GM21447 (cell line): ENCODE data around the gene ARHGAP10.
"Not testable (repeated sequence)": the region's sequence is repeated elsewhere in the genome, so short reads cannot be mapped to it uniquely, and the experiment has no call there.

ENCODE experiments used
- ATAC-seq: cut with Tn5 transposase; IDR thresholded peaks from one replicate; pipeline ENCODE4 v1.9.1; 2021; ENCODE audit not compliant: unreplicated experiment

The ARHGAP10 gene

GRCh38 chr4:147791341-147791740 is 59.5 kb downstream of the ARHGAP10 start:
- no peak for ATAC-seq

GRCh38 chr4:147791865-147792264 is 60.0 kb downstream of the ARHGAP10 start:
- no peak for ATAC-seq

- ATAC-seq, result peak; percentile 37
These were observed 61.9 kb downstream of the ARHGAP10 start for GRCh38 chr4:147793569-147794313.

GRCh38 chr4:147794314-147794680 is 62.4 kb downstream of the ARHGAP10 start:
- no peak for ATAC-seq

- peak; percentile 75 for ATAC-seq
These were observed 63.0 kb downstream of the ARHGAP10 start for GRCh38 chr4:147794787-147795413.

GRCh38 chr4:147799057-147799456 is 67.2 kb downstream of the ARHGAP10 start:
- not testable (repeated sequence) for ATAC-seq

GRCh38 chr4:147799986-147800555 is 68.2 kb downstream of the ARHGAP10 start:
- ATAC-seq, result peak; percentile 99

- ATAC-seq, result no peak
These were observed 69.9 kb downstream of the ARHGAP10 start for GRCh38 chr4:147801820-147802219.

- no peak for ATAC-seq
These were observed 70.5 kb downstream of the ARHGAP10 start for GRCh38 chr4:147802346-147802745.

GRCh38 chr4:147805946-147806345 is 74.1 kb downstream of the ARHGAP10 start:
- no peak for ATAC-seq

GRCh38 chr4:147808447-147808846 is 76.6 kb downstream of the ARHGAP10 start:
- ATAC-seq, result no peak

GRCh38 chr4:147809211-147809610 is 77.3 kb downstream of the ARHGAP10 start:
- no peak for ATAC-seq

GRCh38 chr4:147811878-147812277 is 80.0 kb downstream of the ARHGAP10 start:
- ATAC-seq, result no peak

- ATAC-seq, result no peak
These were observed 81.4 kb downstream of the ARHGAP10 start for GRCh38 chr4:147813109-147813773.

GRCh38 chr4:147813973-147814372 is 82.1 kb downstream of the ARHGAP10 start:
- no peak for ATAC-seq

- no peak for ATAC-seq
These were observed 82.5 kb downstream of the ARHGAP10 start for GRCh38 chr4:147814376-147814775.

GRCh38 chr4:147815741-147816140 is 83.9 kb downstream of the ARHGAP10 start:
- no peak for ATAC-seq

GRCh38 chr4:147816382-147817254 is 84.7 kb downstream of the ARHGAP10 start:
- ATAC-seq, result no peak

GRCh38 chr4:147820975-147821374 is 89.1 kb downstream of the ARHGAP10 start:
- ATAC-seq, result no peak

- ATAC-seq, result peak; percentile 57
These were observed 89.7 kb downstream of the ARHGAP10 start for GRCh38 chr4:147821555-147821954.

GRCh38 chr4:147822128-147822527 is 90.2 kb downstream of the ARHGAP10 start:
- peak; percentile 19 for ATAC-seq
